HepG2 (cell line): ENCODE results near the gene SAMD4A.

Source experiments
- MAZ ChIP-seq, 2 experiments: sonication (generic) in 1 of 2; formaldehyde crosslinking in 1 of 2; IDR thresholded peaks; 2 replicates each; pipeline versions ENCODE4 v1.5.0 to v1.6.1; 2012 to 2020; ENCODE audit warnings: low read depth in 2 of 2, mild to moderate bottlenecking in 2 of 2, borderline replicate concordance in 1 of 2, improper control_type of control experiment in 1 of 2, low read length in 1 of 2, missing genetic modification reagents in 1 of 2, moderate library complexity in 1 of 2
- SP2 ChIP-seq: sonication (generic); formaldehyde crosslinking; IDR thresholded peaks from 2 replicates; pipeline ENCODE4 v1.5.1; 2020; ENCODE audit warnings: mild to moderate bottlenecking, missing genetic modification reagents

DNA sequence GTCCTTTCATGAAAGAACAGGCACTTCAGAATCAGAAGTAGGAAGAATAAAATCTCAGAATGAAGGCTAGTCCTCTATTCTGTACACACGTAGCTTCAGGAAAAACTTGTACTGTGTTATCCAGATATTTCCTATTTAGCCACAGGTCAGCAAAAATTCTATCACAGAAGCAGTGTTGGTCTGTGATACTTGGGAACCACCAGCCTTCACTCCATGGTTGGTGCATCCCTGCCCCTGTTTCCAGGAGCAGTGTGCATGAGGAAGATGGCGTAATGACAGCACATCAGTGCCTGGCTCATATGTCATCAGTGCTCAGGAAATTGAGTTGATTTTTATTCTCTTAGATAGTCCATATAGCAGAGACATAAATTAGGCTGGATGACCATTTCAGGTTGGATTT is 87.7 kb downstream of the SAMD4A start:
- TF ChIP-seq SP2, result no peak
- TF ChIP-seq MAZ (IDR thresholded peaks at IDR 0.05; ENCODE audit: borderline replicate concordance, low read depth, low read length), result no peak
- no peak for TF ChIP-seq MAZ (CRISPR knock-in tag; IDR thresholded peaks at IDR 0.05; ENCODE audit: low read depth)
